Epithelial cell of proximal tubule (primary cell): ENCODE results near the gene NRXN3. TPM values are rescaled to one million over a fixed set of nuclear protein-coding genes. Genes with fewer than 3 reads are reported as not detected.
A peak's percentile ranks its signal among the peaks of the same experiment; 100 is the strongest.

ENCODE experiments used
- DNase-seq: peaks from one replicate; pipeline ENCODE4 v3.0.0-alpha.2; 2011; ENCODE audit warnings: low read depth
- H3K4me3 ChIP-seq: 2 replicates; pipeline ENCODE4 v1.5.1; 2011; ENCODE audit warnings: low read depth, mild to moderate bottlenecking, low read length
- total RNA-seq: library from RNA; depleted of rRNA; stranded (reverse); fragments of >200 nt; gene quantifications from 2 replicates; pipeline ENCODE4 v1.2.3, GENCODE V29; 2015
- TF ChIP-seq, protein P1 (sequence below): conservative IDR thresholded peaks from 2 replicates; pipeline ENCODE4 v1.5.1; 2012; ENCODE audit warnings: low read depth, mild to moderate bottlenecking, low read length

NRXN3 gene
- total RNA-seq, 1 donor from 2014 or later = 1.2 TPM

- no peak for DNase-seq
- H3K4me3 ChIP-seq = no peak overlapping the region
- TF ChIP-seq, protein P1, sequence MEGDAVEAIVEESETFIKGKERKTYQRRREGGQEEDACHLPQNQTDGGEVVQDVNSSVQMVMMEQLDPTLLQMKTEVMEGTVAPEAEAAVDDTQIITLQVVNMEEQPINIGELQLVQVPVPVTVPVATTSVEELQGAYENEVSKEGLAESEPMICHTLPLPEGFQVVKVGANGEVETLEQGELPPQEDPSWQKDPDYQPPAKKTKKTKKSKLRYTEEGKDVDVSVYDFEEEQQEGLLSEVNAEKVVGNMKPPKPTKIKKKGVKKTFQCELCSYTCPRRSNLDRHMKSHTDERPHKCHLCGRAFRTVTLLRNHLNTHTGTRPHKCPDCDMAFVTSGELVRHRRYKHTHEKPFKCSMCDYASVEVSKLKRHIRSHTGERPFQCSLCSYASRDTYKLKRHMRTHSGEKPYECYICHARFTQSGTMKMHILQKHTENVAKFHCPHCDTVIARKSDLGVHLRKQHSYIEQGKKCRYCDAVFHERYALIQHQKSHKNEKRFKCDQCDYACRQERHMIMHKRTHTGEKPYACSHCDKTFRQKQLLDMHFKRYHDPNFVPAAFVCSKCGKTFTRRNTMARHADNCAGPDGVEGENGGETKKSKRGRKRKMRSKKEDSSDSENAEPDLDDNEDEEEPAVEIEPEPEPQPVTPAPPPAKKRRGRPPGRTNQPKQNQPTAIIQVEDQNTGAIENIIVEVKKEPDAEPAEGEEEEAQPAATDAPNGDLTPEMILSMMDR = peak; percentile 57
Measured at GRCh38 chr14:78933948-78934524, 763.9 kb downstream of the NRXN3 start.

GRCh38 chr14:78946949-78947348 lies 776.8 kb downstream of the NRXN3 start:
- DNase-seq = no peak
- TF ChIP-seq, protein P1 = no peak
- H3K4me3 ChIP-seq = no peak overlapping the region

DNA sequence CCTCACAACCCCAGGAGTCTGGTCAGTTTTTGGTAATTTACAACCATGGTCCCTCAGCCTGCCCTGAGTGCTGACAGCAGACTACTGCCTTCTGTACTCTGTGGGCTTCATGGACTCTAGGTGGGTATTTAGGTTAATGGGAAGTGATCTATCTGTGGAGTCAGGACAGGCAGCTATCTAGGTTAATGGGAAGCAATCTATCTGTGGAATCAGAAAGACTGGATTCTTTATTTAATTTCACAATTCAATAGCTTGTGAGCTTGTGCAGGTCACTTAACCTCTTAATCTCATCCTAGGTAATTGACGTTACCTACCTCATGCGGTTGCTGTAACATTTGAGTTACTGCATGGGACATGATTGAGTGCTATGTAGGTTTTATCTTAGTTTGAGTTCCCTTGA lies 777.5 kb downstream of the NRXN3 start:
- H3K4me3 ChIP-seq = no peak overlapping the region
- TF ChIP-seq, protein P1 = no peak
- DNase-seq = no peak

DNA sequence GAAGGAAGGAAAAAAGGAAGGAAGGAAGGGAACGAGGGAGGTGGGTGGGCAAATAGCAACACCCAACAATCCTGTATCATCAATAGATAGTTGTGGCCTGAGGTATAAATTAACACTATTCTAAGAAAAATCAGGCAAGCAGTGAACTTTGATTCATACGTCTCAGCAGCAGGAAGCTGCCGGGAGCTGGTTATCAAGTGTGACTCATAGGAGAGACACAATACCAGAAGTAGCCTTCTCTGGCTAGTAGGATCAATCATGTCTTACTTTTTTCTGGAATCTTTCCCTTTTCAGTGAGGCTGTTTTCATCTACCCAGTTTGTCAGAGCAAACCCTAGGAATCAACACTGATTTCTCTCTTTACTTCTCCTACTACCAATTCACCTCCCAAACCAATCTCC lies 780.5 kb downstream of the NRXN3 start:
- no peak overlapping the region for H3K4me3 ChIP-seq
- no peak for DNase-seq
- TF ChIP-seq, protein P1 = no peak

- DNase-seq = no peak
- TF ChIP-seq, protein P1 = no peak
- H3K4me3 ChIP-seq = no peak overlapping the region
Measured at GRCh38 chr14:78951602-78952001, 781.4 kb downstream of the NRXN3 start.

GRCh38 chr14:78959674-78960264 lies 789.6 kb downstream of the NRXN3 start:
- DNase-seq = no peak
- TF ChIP-seq, protein P1 = peak; percentile 90
- no peak overlapping the region for H3K4me3 ChIP-seq
